HG02884 (cell line): Measurements from ENCODE around the gene CFAP161.

Experiments
- ATAC-seq: cut with Tn5 transposase; IDR thresholded peaks from one replicate; pipeline ENCODE4 v1.9.1; 2021; ENCODE audit warnings: mild to moderate bottlenecking, moderate library complexity; ENCODE audit not compliant: unreplicated experiment

The CFAP161 gene

GRCh38 chr15:81182031-81182755 lies 48.1 kb downstream of the CFAP161 start:
- ATAC-seq: no peak

GRCh38 chr15:81182756-81183438 lies 48.8 kb downstream of the CFAP161 start:
- no peak for ATAC-seq

- no peak for ATAC-seq
These were observed 49.3 kb downstream of the CFAP161 start for GRCh38 chr15:81183439-81183775.

- no peak for ATAC-seq
These were observed 50.1 kb downstream of the CFAP161 start for GRCh38 chr15:81184188-81184587.

- ATAC-seq: no peak
These were observed 51.7 kb downstream of the CFAP161 start for GRCh38 chr15:81185631-81186295.

GRCh38 chr15:81188354-81188753 lies 54.3 kb downstream of the CFAP161 start:
- ATAC-seq: no peak

- ATAC-seq: no peak
These were observed 55.7 kb downstream of the CFAP161 start for GRCh38 chr15:81189583-81190283.

- ATAC-seq: no peak
These were observed 56.9 kb downstream of the CFAP161 start for GRCh38 chr15:81190922-81191507.

- no peak for ATAC-seq
These were observed 57.6 kb downstream of the CFAP161 start for GRCh38 chr15:81191701-81192100.

- no peak for ATAC-seq
These were observed 60.7 kb downstream of the CFAP161 start for GRCh38 chr15:81194723-81195122.

- no peak for ATAC-seq
These were observed 61.3 kb downstream of the CFAP161 start for GRCh38 chr15:81195339-81195864.

GRCh38 chr15:81196576-81197254 lies 62.6 kb downstream of the CFAP161 start, which contains the start of gene IL16:
Gene IL16 (plus strand): TSS chr15:81196879. CDS start chr15:81225400, 28,521 bp downstream.
- no peak for ATAC-seq

GRCh38 chr15:81197255-81197630 lies 63.2 kb downstream of the CFAP161 start:
- ATAC-seq: no peak

- no peak for ATAC-seq
These were observed 63.7 kb downstream of the CFAP161 start for GRCh38 chr15:81197688-81198281.
